ENCODE data around the gene ZFAND2B.

Gene ZFAND2B

DNA sequence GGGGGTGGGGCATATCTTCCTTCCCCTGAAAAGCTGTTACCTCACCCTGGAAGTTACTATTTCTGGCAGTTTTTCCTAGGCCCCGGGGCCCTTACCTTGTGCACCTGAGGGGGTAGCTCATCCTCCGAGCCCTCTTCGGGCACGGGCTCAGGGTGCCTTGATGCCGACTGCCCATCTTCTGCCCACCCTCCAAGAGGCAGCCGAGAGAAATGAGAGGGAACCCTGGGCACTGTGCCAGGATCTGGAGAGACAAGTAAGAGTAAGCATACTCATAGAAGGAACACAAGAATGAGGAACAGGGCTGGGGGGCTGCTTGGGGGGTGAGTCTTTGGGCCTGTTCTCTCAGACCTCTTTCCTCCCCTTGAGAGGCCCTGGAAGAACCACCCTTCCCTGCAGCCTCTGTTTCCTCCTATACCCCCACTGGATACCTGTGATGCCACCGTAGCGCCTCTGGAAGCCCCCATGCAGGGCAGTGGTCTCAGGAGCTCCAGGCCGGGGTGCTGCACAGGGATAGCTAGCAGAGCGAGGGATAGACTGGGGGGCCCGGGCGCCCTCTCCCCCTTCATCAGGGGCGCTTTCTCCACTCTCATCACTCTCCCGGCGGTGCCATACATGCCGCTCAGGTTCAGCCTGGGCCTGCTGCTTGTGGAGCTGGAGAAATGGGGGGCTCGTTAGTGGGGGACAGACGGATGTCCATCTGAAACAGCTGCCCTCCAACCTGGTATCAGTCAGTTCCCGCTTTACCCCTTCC is 14.2 kb downstream of the ZFAND2B start:
- DNase-seq (ENCODE audit: low read depth in 1 of 2, low spot score in 1 of 2), result no peak

DNA sequence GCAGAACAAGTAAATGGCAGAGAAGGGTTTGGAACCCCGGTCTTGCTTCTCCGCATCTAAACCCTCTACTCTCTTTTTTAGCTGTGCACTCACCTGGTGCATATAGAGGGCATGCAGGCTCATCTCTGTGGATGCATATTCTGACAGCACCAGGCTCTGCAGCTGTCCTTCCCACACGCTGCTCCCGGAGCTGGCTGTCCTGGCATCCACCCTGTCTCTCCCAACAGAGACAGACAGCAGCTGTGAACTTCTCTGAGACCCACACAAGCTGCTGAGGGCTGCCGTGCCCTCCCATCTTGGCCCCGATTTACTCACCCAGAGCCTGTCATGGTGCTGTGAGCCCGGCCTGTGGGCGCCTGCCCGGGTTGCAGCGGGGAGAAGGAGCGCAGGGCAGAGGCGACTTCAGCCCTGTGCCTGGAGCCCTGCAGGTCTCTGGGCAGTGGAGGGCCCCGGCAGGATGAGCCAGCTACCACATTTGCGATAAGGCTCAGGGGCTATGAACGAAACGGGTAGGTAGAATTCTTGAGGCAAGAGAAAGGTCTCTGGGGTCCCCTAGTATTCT is 15.5 kb downstream of the ZFAND2B start:
- DNase-seq (ENCODE audit: low read depth in 1 of 2, low spot score in 1 of 2), result no peak

DNA sequence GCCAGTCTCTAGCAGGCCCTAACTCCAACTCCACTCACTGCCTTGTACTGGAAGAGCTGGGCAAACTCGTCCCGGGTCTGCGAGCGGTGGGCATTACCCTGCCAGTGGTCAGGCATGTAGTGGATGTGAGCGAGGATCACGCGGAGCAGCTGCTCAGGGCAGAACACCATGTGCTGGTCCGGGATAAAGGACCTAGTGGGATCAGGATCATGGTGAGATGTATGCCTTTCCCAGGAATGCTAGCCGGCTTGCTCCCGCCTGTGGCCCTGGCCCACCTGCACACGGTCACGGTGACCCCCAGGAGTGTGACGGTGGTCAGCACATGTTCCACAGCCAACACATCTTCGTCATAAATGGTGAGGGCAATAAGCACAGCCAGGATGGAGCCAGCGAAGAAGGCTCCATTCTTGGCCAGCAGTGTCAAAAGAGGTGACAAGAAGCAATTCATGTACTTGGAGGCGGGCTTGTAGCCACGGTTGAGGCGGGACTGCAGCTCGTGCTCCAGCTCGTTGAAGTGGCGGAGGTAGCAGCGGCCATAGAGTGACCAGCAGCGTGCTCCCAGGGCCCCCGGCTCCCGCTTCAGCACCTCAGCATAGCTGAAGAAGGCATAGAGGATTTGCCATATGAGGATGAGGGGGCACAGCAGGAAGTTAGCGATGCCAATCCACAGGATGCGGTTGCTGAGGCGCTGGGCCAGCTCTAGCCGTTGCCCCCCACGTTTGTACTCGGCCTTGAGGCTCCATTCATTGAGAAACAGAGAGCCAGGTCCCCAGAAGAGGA is 17.4 kb downstream of the ZFAND2B start:
- no peak for DNase-seq (ENCODE audit: low read depth in 1 of 2, low spot score in 1 of 2)

DNA sequence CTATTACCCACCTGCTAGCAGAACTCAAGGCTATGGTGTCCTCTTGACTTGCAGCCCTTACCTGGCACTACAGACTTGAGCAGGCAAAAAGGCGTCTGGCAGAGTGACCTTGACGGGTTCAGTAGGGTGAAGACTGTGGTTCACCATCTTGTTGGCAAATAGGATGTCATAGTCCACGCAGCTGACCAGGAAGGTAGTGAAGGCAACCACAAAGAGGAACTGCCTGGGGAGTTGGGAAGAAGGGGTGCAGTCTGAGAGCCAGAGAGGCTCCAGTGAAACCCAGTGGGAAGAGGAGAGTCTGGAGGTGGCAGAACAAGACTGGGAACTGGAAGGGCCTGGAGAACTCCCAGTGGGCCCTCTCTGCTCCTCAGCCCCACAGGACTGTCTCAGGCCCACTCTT is 18.8 kb downstream of the ZFAND2B start:
- no peak for DNase-seq (ENCODE audit: low read depth in 1 of 2, low spot score in 1 of 2)

DNA sequence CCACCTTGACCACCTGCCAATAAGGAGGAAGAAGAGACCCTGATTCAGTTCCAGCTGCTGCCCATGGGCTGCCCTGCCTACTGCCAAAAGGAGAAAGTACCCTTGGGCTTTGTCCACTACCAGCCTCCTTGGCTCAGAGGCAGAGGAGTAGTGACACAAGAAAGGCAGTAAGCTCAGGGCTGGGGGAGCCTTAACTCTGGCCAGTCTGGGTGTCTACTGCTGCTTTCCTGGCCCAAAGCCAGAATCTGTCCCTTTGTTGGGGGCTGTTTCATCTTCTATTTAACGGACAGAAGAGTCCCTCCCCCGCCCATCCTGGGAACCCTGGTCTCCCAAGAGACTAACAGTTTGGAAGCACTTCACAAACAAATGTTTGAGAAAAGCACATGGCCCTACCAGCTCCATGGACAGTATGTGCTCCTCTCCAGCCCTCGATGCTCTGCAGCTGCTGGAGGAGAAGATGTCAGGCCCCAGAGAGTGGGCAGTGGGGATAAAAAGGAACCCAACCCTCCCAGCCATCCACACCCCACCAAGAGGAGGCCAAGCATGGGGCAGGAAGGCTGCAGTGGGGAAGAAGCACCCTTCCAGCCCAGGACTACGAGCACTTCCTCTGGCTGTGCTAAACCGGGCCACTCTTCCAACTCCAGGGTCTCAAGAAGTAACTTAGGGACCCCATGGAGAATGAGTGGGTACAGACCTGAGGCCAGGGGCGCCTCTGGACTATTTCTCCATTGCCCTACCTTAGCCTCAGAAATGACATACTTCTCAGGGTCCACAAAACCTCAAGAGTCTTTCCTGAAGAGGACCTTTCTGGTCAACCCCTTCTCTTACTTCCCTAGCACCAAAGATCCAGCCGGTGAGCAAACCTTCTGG is 21.7 kb downstream of the ZFAND2B start:
- no peak for DNase-seq (ENCODE audit: low read depth in 1 of 2, low spot score in 1 of 2)

DNA sequence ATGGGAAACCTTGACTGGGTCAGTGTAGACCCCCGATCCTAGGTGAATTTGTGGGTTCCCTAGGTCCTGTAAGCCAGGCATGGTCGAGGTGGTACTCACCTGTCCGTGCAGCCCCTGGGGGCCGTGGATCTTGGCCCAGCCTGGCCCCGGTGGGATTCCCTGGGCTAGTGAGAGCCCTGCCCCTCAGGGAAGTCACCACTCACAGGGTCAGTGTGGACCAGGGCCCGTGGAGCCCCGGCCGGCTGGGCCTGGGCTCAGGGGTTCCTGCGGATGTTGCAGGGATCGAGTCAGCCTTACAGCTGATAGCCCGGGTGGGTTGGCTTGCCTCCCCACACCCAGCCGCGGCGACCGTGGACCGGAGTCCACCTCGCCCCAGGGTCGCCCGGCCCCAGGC is 22.3 kb downstream of the ZFAND2B start:
- no peak for DNase-seq (ENCODE audit: low read depth in 1 of 2, low spot score in 1 of 2)

DNA sequence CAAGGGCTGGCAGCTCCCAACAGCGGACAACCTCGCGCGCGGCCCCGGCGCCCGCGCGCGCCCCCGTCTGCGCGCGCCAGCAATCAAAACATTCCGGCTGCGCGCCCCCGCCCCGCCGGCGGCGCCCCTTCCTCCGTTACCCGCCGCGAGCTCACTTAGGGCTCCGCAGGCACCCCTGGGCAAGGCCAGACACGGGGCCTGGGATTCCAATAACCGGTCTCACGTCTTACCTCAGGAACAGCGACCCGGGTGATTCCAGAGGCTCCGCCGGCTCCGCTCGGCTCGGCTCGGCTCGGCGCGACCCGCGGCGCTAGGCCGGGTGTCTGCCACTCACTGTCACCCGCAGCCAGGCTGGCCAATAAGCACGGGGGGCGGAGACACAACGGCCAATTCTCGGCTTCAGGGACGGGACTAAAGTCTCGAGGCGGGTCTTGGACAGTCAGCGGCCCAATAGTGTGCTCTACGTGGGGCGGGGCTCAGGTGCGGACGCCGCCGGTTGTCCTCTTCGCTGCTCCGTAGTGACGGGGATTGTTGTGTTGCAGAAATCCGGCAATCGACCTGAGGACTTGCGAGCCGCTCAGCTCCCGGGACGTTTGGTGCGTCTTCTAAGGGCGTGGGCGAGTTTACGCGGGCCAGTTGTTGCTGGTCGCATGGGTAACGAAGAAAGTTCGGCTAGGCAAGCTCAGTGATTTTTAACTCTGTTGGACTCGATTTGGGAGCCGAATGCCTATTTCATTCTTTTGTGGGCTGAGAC is 22.9 kb downstream of the ZFAND2B start, which contains the start of the genes ANKZF1 and ATG9A:
Gene ANKZF1 (plus strand): TSS at position 502 of the 754 bp plus-strand sequence. CDS start 452 bp downstream, outside the sequence.
Gene ATG9A (minus strand): TSS at position 332 of the 754 bp plus-strand sequence. CDS start 1,612 bp downstream, outside the sequence.
- DNase-seq (ENCODE audit: low read depth in 1 of 2, low spot score in 1 of 2), result peak; percentile 95 to 96

DNA sequence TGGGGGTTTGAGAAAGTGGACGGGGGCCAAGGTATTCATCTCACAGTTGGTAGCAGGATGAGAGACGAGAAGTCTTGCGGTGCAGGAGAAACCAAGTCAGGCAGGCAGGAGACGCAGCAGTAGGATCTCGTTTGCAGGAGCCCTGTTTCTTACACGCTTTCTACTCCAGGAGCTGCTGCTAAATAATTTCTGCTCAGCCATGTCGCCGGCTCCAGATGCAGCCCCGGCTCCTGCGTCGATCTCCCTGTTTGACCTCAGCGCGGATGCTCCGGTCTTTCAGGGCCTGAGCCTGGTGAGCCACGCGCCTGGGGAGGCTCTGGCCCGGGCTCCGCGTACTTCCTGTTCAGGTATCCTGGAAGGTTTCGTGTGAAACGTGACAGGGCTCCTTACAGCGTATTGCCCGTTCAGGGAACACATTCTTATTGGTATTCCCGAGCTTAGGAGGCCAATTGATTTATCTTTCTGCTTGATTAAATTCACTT is 23.5 kb downstream of the ZFAND2B start:
- DNase-seq (ENCODE audit: low read depth in 1 of 2, low spot score in 1 of 2), result peak in 1 of 2 donors; percentile 27

DNA sequence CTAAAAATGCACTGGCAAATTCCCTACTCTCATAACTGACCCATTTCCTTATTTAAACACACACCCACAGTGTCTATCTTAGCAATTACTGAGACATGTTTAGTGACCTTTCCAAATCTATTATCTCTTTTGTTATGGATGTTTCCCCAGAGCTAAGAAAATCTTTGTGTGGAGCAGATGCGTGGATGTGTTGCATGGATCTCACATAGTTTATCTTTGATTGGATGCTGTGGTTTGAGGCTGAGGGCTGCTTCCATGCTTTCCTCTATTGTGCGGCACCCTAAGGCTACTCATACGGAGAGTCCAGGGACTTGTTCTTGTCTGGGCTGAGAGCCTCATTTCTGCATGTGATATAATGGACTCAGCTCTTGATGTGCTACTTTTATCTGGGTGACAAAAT is 27.7 kb downstream of the ZFAND2B start:
- DNase-seq (ENCODE audit: low read depth in 1 of 2, low spot score in 1 of 2), result no peak

DNA sequence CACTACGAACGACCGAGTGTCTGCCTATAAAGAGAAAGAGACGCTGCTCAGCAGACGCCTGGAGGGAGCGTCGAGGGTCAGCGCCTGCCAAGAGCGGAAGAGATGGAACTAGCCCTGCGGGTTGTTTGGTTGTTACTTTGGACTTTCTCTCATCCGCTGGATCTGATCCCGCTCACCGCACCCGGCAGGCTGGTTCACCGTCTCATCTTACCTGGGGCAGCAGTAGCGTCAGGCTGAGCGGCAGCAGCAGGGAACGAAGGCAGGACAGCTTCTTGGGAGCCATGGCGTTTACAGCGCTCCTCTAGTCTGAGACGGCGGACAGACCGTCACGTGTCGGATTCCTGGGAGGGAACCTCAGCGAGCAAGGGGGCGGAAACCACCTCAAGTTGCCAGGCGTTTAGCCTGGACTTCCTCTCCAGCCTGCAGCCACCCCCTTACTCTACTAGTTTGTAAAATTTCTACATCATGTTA is 36.7 kb downstream of the ZFAND2B start:
- no peak for DNase-seq (ENCODE audit: low read depth in 1 of 2, low spot score in 1 of 2)

DNA sequence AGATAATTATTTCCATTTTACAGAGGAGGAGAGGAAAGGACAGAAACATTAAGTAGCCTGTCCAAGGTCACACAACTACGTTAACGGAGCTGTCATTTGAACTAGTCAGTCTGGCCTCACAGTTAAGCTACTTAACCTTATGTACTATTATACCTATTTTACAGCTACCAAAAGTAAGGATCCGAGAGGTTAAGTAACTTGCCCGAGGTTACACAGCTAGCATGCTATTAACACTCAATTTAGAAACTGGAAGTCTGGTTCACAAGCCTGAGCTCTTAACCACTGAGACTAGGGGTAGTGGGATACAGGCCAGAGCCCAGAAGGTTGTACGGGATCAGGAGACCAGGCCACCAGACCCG is 38.2 kb downstream of the ZFAND2B start:
- DNase-seq (ENCODE audit: low read depth in 1 of 2, low spot score in 1 of 2), result no peak

DNA sequence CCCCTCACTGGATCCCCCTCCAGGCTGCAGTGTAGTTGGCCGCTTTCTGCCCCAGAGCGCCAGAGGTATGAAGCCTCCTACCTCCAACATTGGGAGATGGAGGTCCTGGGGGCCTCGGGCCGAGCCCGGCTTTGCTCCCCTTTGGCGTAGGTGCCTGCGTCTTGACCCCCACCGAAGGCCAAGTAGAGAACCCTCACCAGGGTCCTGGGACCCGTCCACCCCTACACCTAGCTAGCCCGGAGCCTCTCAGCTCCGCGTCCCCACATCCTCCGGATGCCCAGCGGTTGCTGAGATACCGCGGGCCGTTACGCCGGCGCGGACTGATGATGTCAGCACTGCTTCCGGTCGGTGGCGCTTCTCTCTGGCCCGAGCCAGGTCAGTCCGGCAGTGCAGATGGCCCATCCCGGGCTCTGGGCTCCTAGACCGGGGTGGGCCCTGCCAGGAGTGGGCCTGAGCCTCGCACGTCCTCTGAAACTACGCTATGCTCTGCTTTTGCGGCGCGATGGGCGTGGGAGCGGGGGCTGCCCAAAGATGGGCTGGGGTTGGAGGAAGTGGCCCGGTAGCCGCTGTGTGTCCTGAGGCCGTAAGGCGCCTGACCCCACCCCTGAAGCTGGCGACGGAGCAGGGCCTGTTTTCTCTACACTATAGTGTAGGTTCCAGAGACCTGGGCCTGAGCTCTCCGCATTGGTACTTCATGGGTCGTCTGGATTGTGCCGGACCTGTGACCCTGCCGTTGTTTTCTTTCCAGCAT is 38.7 kb downstream of the ZFAND2B start, which contains the start of the genes GLB1L and STK16:
Gene GLB1L (minus strand): TSS at position 297 of the 751 bp plus-strand sequence. CDS start 1,871 bp downstream, outside the sequence.
Gene STK16 (plus strand): TSS at position 332 of the 751 bp plus-strand sequence. CDS start 521 bp downstream, outside the sequence.
- DNase-seq (ENCODE audit: low read depth in 1 of 2, low spot score in 1 of 2), result peak; percentile 83 to 85

DNA sequence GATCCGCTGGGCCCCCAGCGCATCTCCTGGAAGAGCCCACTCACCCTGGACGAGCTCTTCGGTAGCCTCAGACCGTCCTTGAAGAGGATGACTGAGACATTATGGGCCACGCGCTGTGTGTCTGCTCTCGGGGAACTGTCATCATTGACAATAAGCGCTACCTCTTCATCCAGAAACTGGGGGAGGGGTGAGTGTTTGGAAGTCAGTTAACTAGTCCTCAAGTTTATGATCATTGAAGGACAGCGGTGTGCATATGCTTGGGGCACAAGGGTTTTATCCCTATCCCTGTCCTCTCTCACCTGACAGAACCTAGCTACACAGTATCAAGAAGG is 39.3 kb downstream of the ZFAND2B start:
- DNase-seq (ENCODE audit: low read depth in 1 of 2, low spot score in 1 of 2), result no peak

DNA sequence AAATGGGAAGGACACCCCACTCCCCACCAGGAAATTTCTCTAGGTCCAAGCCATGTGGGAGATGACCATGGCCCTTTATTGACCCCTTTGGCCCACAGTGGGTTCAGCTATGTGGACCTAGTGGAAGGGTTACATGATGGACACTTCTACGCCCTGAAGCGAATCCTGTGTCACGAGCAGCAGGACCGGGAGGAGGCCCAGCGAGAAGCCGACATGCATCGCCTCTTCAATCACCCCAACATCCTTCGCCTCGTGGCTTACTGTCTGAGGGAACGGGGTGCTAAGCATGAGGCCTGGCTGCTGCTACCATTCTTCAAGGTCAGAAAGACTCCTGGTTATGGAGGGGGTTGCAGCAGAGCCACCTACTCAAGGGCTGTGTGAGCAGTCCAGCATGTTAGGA is 40.0 kb downstream of the ZFAND2B start:
- no peak for DNase-seq (ENCODE audit: low read depth in 1 of 2, low spot score in 1 of 2)

DNA sequence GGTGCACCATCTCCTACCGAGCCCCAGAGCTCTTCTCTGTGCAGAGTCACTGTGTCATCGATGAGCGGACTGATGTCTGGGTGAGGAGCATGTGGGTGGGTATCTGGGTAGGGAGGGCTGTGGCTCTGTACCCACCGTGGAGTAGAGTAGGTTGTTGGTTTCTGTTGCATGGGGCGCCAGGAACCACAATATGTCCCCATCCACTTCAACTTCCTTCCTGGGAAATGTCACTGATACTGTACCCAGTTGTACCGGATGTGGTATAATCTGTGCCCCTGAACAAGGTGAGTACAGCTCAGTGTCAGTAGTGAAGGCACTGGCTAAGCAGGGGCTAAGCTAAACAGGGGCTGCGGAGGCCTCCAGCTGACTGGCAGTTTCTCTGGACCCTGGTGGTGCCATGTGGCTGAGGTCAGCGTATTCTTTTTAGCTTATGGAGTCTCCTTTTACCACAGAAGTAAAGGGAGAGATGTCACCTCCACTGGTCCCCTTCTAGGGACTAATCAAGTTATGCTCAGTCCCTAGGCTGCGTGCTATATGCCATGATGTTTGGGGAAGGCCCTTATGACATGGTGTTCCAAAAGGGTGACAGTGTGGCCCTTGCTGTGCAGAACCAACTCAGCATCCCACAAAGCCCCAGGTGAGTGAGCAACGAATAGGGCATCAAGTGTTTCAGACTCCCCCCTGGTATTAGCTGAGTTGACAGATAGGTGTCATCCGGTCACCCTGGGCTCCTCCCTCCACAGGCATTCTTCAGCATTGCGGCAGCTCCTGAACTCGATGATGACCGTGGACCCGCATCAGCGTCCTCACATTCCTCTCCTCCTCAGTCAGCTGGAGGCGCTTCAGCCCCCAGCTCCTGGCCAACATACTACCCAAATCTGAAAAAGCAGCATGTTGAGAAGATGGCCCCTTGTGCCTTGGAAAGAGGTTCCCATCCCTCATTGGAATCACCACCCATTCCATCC is 41.4 kb downstream of the ZFAND2B start:
- peak; percentile 30 to 45 for DNase-seq (ENCODE audit: low read depth in 1 of 2, low spot score in 1 of 2)

DNA sequence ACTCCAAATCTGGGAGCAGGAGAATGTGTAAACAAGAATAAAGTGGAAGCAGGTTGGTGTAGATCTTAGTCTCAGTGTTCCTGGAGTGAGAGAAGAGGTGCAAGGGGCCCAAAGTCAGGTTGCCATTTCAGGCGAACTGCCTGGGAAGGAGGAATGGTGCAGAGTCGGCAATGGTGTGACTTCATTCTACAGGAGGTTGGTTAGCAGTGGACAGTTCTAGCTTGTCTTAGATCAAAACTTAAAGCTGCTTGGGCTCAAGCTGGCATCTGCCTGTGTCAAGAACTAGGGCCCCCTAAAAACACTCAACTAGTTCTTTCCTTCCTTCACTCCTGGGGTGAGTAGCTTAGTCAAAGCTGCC is 42.2 kb downstream of the ZFAND2B start:
- DNase-seq (ENCODE audit: low read depth in 1 of 2, low spot score in 1 of 2), result no peak

DNA sequence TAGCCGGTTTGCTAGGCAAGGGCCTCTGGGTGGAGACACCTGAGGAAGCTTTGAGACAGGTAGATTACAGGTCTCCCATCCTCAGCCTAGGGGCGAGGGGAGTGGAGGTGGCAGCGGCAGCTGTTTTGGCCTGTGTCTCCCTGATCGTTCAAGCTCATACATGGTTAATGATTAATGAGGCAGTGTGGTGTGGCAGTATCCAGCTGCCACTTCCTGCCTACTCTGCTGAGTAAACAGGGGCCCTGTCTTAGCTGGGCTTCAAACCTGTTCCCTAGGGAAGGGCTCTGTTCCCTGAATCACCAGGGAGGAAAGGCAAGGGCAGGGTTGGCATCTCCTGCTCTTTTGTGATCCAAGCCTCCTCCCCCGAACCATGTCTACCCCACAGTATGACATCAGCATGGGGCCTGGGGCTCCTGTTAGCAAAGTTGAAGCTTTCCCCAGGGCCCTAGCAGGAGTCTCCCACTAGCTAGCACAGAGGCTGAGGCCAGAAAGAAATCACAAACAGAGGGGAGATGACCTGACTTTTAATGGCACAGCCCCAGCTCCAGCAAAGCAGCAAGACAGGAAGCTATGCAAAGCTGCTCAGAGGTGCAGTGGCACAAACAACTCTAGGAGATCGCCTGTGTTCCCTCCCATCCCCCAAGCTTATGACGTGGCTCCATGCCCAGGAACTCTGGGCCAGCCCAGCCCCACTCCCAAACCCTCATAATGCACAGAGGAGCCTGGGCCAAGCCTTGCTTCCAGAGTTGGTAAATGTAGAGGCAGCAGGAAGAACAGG is 42.8 kb downstream of the ZFAND2B start:
- DNase-seq (ENCODE audit: low read depth in 1 of 2, low spot score in 1 of 2), result no peak
